Medulla oblongata (tissue), 1 donor: ENCODE measurements around the gene ABCG1.

Experiments used
- DNase-seq: peaks from one replicate; pipeline ENCODE4 v3.0.0-alpha.2; 2015; ENCODE audit errors: extremely low spot score

The ABCG1 gene

DNA sequence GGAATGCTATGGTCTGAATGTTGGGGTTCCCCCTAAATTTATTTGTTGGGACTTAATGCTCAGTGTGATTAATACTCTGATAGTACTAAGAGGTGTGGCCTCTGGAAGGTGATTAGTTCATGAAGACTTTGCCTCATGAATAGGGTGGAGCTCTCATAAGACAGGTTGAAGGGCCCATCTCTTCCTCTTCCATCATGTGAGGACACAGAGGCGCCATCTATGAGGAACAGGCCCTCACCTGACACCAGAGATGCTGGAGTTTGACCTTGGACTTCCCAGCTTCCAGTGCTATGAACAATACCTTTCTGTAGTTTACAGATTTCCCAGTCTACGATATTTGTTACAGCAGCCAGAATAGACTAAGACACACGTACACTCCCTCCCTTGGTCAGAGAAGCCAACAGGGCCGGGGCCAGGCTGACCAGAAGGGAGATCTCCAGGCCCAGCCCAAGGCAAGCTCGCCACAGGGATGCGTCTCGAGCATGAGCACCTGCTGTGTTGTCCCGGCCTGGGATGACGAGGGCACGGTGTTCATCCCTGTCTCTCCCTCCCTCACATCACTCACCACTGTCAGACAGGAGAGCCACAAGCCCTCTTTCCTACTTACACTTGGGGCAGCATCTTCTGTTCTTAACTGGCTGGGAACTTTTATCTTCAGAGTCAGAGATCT, 4.7 kb upstream of the ABCG1 start:
- DNase-seq, result no peak

DNA sequence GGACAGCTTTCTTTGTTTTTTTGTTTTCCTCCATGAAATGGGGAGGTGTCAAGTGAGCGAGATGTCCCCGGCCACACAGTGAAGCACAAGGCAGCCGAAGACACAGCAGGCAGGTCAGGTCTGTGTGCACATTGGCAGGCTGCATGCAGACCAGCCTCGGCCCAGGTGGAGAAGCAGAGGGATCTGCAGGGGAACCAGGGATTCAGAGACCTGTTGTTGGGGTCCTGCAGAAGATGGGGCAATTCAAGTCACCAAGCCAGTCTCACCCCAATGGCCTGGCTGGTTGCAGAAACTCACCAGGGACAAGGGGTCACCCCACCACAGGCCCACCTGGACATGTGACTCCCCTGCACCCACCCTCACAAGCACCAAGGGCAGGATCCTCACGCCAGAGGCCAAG, 4.0 kb upstream of the ABCG1 start:
- no peak for DNase-seq

DNA sequence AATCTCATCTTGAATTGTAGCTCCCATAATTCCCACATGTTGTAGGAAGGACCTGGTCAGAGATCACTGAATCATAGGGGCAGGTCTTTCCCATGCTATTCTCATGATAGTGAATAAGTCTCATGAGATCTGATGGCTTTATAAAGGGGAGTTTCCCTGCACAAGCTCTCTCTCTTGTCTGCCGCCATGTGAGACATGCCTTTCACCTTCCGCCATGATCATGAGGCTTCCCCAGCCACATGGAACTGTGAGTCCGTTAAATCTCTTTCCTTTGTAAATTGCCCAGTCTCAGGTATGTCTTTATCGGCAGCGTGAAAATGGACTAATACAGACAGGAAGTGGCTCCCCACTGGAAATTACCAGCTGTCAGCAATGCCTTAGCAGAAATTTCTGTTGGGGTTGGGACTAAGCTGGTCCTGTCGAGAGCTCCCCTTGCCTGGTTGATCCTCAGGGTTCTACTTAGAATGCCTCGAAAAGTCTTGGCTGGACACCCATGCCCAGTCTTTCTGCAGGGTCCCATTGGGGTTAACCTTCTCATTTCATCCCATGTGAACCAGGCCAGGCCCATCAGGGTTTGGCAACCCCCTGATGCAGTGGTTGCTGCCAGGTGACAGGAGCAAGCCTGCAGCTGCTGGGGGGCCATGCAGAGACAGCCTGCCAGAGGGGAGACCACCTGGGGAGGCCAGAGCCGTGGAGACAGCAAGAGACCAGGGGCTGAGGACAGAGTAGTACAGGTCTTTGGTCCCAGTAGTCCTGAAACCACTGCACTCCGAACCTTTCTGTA, 2.8 kb upstream of the ABCG1 start:
- no peak for DNase-seq

DNA sequence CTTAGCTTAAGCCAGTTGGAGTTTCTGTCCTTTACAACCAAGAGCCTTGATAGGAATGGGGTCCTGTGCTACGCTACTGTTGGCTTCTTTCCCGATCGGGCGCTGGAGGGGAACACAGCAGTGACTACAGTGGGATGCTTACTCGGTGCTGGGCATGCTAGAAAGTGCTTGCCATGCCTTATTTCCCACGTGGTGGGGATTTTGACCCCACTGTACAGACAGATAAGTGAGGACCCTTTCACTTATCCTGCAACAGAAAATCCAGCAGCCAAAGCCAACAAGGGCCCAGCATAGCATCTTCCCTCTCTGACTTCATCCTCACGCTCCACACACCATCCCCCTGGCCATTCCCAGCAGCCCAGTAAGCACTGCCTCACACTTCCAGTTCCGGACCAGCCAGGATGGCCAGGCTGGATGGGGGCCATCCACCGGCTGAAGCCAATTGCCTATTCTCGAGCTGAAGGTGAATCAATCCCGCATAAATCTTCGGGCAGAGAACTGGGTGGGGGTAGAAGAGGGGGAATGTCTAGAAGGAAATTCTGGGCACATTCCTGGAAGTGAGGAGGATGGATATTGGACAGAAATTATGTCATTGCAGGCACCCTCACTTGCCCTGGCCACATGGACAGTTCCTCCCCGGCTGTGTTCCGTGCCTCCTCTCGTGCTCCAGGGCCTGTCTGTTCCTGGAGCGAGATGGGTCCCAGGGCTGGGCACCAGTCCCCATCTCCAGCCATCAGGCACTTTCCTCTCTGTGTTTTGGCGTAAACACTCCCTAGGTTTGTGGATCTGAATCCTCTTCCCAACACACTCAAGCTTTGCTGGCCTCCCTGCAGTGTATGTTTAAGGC, 2.0 kb upstream of the ABCG1 start:
- DNase-seq, result no peak

DNA sequence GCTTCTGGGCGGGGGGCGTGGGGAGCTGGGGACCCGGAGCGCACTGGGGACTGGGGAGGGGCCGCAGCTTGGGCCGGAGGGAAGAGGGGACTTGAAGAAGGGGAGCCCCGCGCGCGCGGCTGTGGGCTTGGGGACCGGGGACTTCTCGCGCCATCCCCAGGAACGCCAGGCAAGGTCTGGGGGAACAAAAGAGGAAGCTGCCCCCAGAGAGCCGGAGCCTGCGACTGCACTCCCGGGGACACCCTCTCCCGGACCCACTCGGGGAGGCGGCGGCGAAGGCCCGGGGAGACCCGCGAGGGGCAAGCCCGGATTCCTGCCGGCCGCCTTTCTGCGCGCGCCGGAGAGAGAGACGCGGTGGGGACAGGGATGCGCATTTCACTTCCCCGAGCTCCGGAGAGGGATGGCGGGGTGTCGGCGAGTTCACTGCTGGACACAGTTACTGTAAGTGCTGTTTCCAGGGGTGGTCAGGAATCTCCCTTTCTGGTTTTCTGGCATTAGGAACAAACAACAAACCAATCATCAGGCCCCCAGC, 732 bp downstream of the ABCG1 start:
- DNase-seq, result peak; percentile 28

DNA sequence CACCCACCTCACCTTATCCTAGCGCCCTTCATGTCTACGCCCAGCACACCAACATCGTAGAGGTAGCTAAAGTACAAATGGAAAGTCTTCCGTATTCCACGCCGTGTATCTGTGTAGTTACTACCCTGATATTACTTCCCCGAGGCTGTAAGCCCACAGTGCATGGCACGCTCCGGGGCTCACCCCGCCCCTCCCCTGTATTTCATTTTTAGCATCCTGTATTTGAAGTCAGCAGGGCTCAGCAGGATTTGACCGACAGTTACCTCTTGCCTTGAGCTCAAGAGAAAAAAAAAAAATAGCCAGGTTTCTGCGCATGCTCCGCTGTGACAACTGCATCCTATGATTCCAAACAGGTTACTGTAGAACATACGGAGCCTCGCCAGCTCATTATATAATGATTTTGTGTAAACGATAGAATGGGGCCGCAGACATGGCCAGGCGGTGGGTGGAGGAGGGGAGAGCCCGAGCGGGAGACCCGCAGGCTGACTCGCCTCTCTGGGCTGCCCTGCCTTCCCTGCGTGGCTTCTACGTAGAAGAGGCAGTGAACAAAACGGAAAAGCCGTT, 1.3 kb downstream of the ABCG1 start:
- DNase-seq, result peak; percentile 88

DNA sequence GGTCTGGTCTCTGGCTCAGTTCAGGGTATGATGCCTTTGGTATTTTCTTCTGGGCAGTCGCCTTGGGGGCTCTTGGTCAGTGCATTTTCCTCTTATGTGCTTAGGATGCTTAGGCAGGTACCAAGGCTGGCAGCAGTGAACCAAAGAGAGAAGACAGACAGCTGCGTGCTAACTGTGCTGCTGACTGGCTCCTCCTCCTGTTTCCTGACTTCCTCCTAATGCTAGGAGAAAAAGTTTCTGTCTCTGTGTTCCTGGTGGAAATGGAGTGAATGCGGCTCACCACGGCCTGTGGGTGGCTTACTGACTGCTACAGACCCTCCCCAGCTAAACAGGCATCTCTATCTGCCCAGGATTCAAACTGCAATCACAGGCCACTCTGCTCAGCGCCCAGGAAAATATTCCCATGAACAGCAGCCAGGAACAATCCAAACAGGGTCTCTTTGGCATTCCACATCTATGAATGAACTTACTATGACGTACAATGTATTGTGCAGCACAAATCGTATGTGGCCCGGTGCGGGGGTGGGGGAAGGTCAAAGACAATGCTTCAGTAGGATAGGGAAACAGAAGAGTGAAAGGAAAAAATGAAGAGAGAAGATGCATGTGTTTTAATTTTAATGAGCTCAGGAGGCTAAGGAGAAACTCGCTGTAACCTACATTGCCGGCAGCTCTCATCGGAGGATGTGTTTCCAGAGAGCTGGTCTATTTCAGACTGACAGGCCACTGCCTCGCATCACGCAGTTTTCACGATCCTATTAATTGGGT, 2.8 kb downstream of the ABCG1 start:
- DNase-seq, result peak; percentile 44

DNA sequence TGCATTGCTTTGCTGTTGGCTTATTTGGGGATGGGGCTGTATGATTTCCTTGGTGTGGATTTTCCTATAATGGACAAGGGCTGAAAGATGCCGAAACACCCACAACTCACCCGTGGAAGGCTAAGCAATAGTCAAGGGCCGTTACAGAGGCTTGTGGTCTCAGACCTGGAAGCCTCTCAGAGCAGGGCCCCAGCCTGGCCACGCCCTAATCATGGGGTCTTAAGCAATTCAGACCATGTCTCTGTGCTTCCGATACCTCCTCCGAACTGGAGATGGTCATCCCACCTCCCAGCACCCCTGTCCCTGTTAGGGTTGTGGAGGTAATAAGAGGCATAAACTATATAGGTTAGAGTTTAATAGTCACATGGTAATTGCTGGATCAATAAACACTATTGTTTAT, 3.4 kb downstream of the ABCG1 start:
- DNase-seq, result no peak

DNA sequence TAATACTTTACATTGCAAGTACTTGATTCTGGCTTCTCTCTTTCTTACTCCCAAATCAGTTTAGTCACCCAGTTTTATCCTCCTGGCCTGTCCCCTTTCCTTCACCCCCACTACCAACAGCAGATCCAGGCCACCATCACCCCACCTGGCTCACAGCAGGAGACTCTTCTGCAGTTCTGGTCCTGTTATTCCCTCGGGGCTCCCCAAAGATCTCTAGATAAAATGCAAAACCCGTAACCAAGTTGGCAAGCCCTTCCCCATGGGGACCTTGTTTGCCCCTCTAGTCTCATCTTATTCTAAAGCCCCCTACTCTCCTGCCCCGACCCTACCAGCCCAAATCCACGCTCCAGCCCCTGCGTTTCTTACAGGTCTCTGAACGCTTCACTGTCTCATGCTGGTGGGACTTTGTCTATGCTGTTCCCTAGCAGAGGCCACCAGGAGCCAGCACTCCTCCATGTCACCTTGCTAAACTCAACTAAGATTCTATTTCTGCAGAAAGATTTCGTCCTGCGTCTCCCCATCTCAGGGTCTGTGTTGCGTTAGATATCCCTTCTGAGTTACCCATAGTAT, 4.0 kb downstream of the ABCG1 start:
- DNase-seq, result no peak

DNA sequence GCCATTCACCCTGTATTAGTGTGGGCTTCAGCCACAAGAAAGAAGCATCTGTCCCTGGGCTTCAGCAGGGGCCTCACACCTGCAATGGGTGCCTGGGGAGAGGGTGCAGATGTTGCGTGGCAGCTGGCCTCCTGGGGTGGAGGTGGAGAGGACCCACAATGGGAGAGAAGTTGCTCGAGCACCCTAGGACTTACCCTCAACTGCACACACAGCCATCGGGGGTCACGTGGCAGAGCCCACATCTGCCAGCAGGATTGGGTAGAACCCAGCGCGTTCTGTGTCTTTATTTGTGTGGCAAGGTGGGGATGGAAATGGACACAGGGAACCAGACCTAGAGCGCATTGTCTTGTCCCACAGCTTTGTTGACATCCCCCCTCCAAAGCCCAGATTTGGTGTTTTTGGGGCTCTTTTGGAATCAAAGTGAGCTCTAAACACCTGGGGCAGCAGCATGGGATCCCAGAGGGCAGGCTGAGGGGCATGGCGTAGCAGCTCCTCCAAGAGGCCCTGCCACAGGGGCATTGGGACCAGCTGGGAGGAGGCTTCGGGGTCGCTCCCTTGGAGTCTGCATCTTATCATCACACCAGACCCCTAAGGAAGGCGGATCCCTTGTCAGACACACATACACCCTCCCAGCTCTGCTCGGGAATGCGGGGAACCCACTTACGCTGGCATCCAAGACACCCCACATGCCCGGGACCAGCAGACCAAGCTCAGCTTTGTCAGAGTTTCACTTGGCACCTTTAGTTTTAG, 5.1 kb downstream of the ABCG1 start:
- DNase-seq, result no peak

DNA sequence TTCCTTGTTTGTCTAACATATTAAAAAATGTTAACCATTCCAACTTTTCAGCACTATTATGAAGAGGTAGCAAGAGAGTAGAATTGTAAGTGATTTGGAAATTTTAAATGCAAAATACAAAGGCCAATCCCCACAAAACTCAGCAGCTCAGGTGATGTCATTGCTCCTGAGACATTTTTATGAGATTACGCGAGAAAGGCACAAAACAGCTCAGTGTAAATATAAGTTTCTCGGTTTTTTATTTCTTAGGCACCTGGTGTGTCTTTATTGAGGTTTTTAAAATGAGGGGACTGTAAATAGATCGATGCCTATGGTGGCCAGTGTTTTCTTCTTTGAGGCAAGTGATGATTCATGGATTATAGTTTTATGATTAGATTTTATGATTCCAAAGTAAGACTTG, 6.1 kb downstream of the ABCG1 start:
- no peak for DNase-seq

DNA sequence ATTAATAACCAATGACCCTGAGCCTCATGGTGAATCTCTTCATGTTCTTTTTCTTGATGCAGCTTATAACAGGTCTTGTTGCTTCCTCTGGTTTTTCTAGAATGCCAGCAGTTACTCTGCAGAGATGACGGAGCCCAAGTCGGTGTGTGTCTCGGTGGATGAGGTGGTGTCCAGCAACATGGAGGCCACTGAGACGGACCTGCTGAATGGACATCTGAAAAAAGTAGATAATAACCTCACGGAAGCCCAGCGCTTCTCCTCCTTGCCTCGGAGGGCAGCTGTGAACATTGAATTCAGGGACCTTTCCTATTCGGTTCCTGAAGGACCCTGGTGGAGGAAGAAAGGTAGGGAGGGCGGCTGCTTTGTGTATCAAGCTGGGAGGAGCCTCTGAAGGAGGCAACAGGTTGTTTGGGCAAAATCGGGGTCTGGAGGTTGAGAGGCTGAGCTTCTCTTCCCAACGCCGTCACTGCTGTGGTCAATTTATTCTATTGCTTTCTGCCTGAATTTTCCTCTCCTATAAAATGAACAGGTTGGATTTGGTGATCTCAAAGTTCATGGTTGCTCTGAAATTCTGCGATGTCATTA, 6.7 kb downstream of the ABCG1 start:
- DNase-seq, result no peak

DNA sequence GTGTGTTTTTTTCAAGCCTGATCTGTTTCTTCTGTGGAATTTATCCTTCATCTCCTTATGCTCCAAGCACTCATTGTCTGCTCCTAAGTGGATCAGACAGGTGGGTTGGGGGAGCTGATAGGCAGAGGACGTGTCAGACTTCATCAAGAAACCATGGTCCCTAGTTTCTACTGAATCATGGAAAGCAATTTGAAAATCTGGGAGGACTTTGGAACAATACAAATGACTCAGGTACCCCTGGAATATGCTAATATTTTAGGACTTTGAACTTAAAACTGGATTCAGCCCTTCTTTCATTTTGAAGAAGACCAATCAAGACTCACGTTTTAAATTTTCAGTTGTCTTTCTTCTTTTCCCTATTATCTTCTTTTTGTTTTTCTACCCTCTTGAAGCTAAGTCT, 7.7 kb downstream of the ABCG1 start:
- DNase-seq, result no peak

DNA sequence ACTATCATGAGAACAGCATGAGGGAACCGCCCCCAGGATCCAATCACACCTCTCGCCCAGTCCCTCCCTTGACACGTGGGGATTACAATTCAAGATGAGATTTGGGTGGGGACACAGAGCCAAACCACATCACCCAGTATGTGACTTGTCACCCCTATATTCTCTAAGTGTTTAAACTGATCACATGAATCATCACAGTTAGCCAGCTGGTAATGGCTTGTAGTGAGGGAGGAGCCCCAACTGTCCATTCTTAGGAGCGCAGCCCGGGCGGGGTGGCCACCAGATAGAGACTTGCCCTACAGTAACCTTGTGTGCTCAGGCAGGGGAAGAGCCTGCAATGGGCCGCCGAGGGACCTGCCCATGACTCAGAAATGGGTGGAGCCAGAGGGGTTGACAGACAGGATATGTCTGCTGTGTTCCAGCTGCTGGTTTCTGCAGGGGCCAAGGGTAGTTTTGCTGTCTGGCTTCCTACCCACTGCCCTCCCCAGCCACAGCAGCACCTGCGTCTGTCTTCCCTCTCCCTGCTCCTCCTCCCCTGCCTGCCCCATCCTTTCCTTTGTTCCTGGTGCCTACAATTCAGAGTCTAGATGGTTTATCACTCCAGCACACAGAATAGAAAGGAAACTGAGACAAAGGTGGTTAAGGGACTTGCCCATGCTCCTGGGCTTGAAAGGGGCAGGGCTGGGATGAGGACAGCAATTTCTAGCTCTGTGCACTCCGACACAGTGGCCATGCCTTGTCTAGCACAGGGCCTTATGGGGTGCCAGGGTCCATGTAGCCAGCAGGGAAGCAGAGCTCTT, 9.2 kb downstream of the ABCG1 start:
- peak; percentile 72 for DNase-seq

DNA sequence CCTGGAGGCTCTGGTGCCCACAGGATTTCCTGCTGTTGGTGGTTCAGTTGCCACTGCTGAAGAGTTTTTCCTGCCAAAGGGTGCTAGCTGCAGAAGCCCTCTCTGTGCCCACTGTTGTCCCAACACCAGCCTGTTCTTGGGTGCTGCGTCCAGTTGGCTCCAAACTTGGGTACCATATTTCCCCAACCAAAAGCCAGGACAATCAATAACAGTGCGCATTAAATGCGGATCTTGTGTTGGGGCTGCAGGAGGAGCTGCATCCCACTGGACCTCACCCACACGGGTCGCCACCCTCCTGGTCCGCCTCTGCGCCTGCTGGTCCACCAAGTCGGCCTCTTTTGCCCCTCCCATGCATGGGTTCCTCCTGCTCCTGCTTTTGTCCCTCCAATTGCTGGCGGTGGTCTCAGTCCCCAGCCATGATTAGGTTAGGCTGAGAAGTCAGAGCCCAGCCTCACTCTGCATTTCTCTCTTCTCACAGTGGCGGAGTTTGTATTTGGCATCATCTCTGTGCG, 9.8 kb downstream of the ABCG1 start:
- DNase-seq, result no peak

DNA sequence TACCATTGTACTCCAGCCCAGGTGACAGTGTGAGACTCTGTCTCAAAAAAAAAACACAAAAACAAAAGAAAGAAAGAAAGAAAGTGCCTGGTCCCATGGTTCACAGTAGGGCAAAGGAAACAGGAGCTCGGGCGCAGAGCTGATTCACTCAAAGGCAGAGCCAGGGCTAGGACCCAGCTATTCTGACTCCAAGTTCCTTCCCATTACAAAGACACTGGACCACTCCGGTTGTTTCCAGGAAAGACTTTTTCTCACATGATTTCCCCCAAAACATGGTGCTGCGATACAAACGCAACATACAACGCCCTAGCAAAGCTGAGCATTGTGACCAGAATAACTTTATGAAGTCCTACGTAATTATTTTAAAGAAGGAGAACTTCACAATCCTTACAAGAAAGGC, 10.7 kb downstream of the ABCG1 start:
- DNase-seq, result no peak

DNA sequence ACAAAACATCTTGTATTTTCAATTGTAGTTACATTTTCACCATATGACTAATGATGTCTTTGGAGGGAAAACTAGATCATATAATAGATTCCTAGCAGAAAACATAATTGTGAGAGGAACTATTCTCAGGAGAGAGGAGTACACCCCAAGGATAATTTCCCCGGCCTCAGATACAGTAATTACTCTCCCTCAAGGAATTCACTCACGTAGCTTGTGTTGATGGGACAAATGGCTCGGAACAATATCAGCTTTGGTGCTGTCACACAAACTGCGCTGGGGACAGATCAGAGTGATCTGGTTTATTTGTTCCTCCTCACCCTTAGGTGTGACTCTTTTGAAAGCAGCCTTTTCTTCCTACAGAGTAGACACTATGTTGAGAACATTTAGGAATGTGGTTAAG, 11.2 kb downstream of the ABCG1 start:
- DNase-seq, result no peak

DNA sequence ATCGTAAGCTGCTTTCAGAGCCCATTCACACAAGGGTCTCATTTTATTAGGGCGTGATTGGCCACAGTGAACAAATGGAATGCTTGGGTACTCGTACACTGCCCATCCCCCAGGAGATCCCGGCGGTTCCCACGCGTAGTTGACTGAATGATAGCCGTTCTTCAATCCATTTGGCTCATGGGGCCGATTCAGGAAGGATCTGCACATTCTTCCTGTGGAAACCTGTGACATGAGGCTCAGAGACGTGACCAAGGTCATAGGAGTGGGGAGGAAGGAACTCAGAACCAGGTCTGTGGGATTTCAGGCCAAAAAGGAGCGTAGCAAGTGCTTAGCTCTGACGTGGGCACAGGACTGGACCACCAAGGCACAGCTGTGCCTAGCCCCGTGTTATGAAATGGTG, 11.7 kb downstream of the ABCG1 start:
- DNase-seq, result no peak

DNA sequence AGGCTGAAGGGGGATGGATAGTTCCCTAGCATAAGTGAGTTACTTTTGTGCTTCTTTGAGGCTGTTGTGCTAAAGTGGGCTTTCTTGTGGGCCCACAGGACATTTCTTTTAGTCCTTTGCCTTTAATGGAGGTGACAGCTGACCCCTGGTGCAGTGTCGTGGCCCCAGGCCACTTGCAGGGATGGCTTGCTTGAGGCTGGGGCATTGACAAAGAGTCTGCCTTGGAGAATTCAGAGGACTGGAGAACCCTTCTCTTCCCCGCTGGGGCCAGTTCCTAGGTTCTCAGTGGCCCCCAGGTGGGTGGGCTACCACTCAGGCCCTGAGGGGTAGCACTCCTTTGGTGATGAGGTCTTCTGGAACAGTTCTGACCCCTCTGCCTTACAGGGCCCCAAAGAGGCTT, 12.8 kb downstream of the ABCG1 start:
- DNase-seq, result no peak
